H1 (cell line): ENCODE results near the gene UPF2. TPM values are rescaled to one million over a fixed set of nuclear protein-coding genes. Genes with fewer than 3 reads are reported as not detected.
A peak's percentile ranks its signal among the peaks of the same experiment; 100 is the strongest.

Source experiments
- CTCF ChIA-PET: fragments of 300-600 bp; sonication (Branson Sonifier 250); formaldehyde crosslinking; loops from one replicate; lab custom pipeline; 2021; ENCODE audit not compliant: partially characterized antibody; lab: Charles Lee
- POLR2A ChIA-PET: fragments of 300-600 bp; sonication (Branson Sonifier 250); formaldehyde crosslinking; loops from one replicate; lab custom pipeline; 2021; ENCODE audit warnings: inconsistent platforms; ENCODE audit not compliant: partially characterized antibody; lab: Charles Lee
- DNase-seq, 2 experiments: peaks; one replicate each; pipeline versions ENCODE4 v3.0.0 to v3.0.0-alpha.2; 2010 to 2022; ENCODE audit warnings: low spot score in 2 of 2, low read depth in 1 of 2, mixed read lengths in 1 of 2
- FAIRE-seq: peaks from 2 replicates; lab custom pipeline; 2011; peaks lifted over from hg19 to GRCh38; lab: Jason Lieb, UNC
- H2AFZ ChIP-seq: 2 replicates; pipeline ENCODE4 v1.8.1; 2012; ENCODE audit warnings: low read length, inconsistent platforms
- H2AK5ac ChIP-seq: 2 replicates; pipeline ENCODE4 v1.6.1; 2013; ENCODE audit warnings: low read depth, low read length
- H2BK120ac ChIP-seq: replicated peaks from 2 replicates; pipeline ENCODE3; 2013; ENCODE audit warnings: low read depth, low read length, inconsistent platforms
- H2BK12ac ChIP-seq: 2 replicates; pipeline ENCODE4 v1.6.1; 2013; ENCODE audit warnings: low read depth, low read length
- H2BK15ac ChIP-seq: 2 replicates; pipeline ENCODE4 v1.6.1; 2013; ENCODE audit warnings: low read length
- H2BK20ac ChIP-seq: 2 replicates; pipeline ENCODE4 v1.6.1; 2013; ENCODE audit warnings: low read length
- H2BK5ac ChIP-seq: 2 replicates; pipeline ENCODE4 v1.6.1; 2013; ENCODE audit warnings: low read depth, low read length
- H3K14ac ChIP-seq: 2 replicates; pipeline ENCODE4 v1.6.1; 2013; ENCODE audit warnings: inconsistent platforms; ENCODE audit not compliant: insufficient read length
- H3K18ac ChIP-seq: 2 replicates; pipeline ENCODE4 v1.6.1; 2013; ENCODE audit warnings: low read length; ENCODE audit errors: extremely low read depth
- H3K23ac ChIP-seq: 2 replicates; pipeline ENCODE4 v1.6.1; 2013; ENCODE audit warnings: inconsistent platforms; ENCODE audit not compliant: insufficient read length
- H3K23me2 ChIP-seq: 2 replicates; pipeline ENCODE4 v1.6.1; 2013; ENCODE audit warnings: low read depth, low read length
- H3K27ac ChIP-seq: 2 replicates; pipeline ENCODE4 v1.6.1; 2011; ENCODE audit warnings: low read depth, low read length, inconsistent platforms
- H3K27me3 ChIP-seq, 4 experiments: replicated peaks in 1 of 4; 1 replicate in 1 of 4; 2 replicates in 3 of 4; pipeline versions ENCODE4 v1.6.1 to v1.8.1; 2011 to 2013; ENCODE audit warnings: low read length in 3 of 4, mild to moderate bottlenecking in 3 of 4, inconsistent platforms in 2 of 4, mixed read lengths in 2 of 4, moderate library complexity in 1 of 4; ENCODE audit not compliant: control insufficient read depth in 3 of 4, insufficient read depth in 3 of 4; ENCODE audit errors: extremely low read depth in 1 of 4
- H3K36me3 ChIP-seq, 4 experiments: 2 replicates each; pipeline versions ENCODE4 v1.6.1 to v1.8.1; 2011 to 2013; ENCODE audit warnings: mild to moderate bottlenecking in 4 of 4, low read length in 3 of 4, moderate library complexity in 2 of 4, control low read depth in 1 of 4, inconsistent platforms in 1 of 4; ENCODE audit not compliant: insufficient read depth in 4 of 4, control insufficient read depth in 2 of 4
- H3K4ac ChIP-seq: replicated peaks from 2 replicates; pipeline ENCODE3; 2013; ENCODE audit warnings: low read length, low read depth, mixed read lengths, inconsistent platforms; ENCODE audit not compliant: insufficient read length
- H3K4me1 ChIP-seq, 4 experiments: replicated peaks in 1 of 4; 1 replicate in 1 of 4; 2 replicates in 3 of 4; pipeline versions ENCODE4 v1.6.1 to v1.8.1; 2011 to 2013; ENCODE audit warnings: low read length in 3 of 4, inconsistent platforms in 2 of 4, mixed read lengths in 1 of 4; ENCODE audit not compliant: insufficient read depth in 4 of 4, control insufficient read depth in 3 of 4
- H3K4me2 ChIP-seq, 2 experiments: 2 replicates each; pipeline versions ENCODE4 v1.6.1 to v1.8.1; 2011 to 2013; ENCODE audit warnings: low read depth in 2 of 2, low read length in 2 of 2, control low read depth in 1 of 2, inconsistent platforms in 1 of 2, mild to moderate bottlenecking in 1 of 2; ENCODE audit not compliant: insufficient read depth in 1 of 2
- H3K4me3 ChIP-seq, 4 experiments: fragments of 200-600, 300-600 bp in 1 of 4; sonication (generic), shearing (Covaris generic), sonication (Bioruptor Twin) in 1 of 4; 2 replicates each; pipeline versions ENCODE4 v1.5.1 to v1.8.1; 2011 to 2016; ENCODE audit warnings: low read length in 4 of 4, low read depth in 3 of 4, control low read depth in 2 of 4, inconsistent platforms in 2 of 4, mild to moderate bottlenecking in 2 of 4, mixed read lengths in 1 of 4, moderate library complexity in 1 of 4; ENCODE audit not compliant: insufficient read depth in 2 of 4; ENCODE audit errors: extremely low read depth in 1 of 4
- H3K56ac ChIP-seq: replicated peaks from 2 replicates; pipeline ENCODE3; 2013; ENCODE audit warnings: low read depth, mild to moderate bottlenecking, mixed read lengths, low read length, inconsistent platforms; ENCODE audit not compliant: insufficient read length
- H3K79me1 ChIP-seq: 2 replicates; pipeline ENCODE4 v1.6.1; 2013; ENCODE audit warnings: low read depth, low read length, control low read depth
- H3K79me2 ChIP-seq, 2 experiments: 2 replicates each; pipeline versions ENCODE4 v1.6.1 to v1.8.1; 2012 to 2013; ENCODE audit warnings: low read length in 2 of 2, mild to moderate bottlenecking in 2 of 2, inconsistent platforms in 1 of 2; ENCODE audit not compliant: insufficient read depth in 2 of 2, control insufficient read depth in 1 of 2
- H3K9ac ChIP-seq, 4 experiments: replicated peaks in 1 of 4; 1 replicate in 1 of 4; 2 replicates in 3 of 4; pipeline versions ENCODE4 v1.6.1 to v1.8.1; 2011 to 2013; ENCODE audit warnings: low read depth in 3 of 4, low read length in 3 of 4, control low read depth in 2 of 4, mild to moderate bottlenecking in 2 of 4, moderate library complexity in 2 of 4, inconsistent platforms in 1 of 4; ENCODE audit errors: extremely low read depth in 1 of 4
- H3K9me3 ChIP-seq, 2 experiments: 2 replicates each; pipeline versions ENCODE4 v1.6.1 to v1.8.1; 2012 to 2013; ENCODE audit warnings: mild to moderate bottlenecking in 2 of 2, moderate library complexity in 2 of 2, control low read depth in 1 of 2, inconsistent platforms in 1 of 2, low read depth in 1 of 2, low read length in 1 of 2, mixed read lengths in 1 of 2; ENCODE audit not compliant: insufficient read depth in 2 of 2
- H4K20me1 ChIP-seq, 2 experiments: replicated peaks in 1 of 2; 2 replicates each; pipeline versions ENCODE3 to v1.8.1; 2011 to 2013; ENCODE audit warnings: inconsistent platforms in 2 of 2, low read length in 2 of 2, mild to moderate bottlenecking in 1 of 2; ENCODE audit not compliant: insufficient read depth in 2 of 2, control insufficient read depth in 1 of 2
- H4K5ac ChIP-seq: 2 replicates; pipeline ENCODE4 v1.6.1; 2013; ENCODE audit warnings: low read length, low read depth, mixed read lengths, inconsistent platforms; ENCODE audit not compliant: insufficient read length
- H4K8ac ChIP-seq: 2 replicates; pipeline ENCODE4 v1.8.0; 2013; ENCODE audit warnings: mild to moderate bottlenecking, moderate library complexity, low read length, inconsistent platforms; ENCODE audit not compliant: insufficient read depth; ENCODE audit errors: extremely low read depth
- H4K91ac ChIP-seq: replicated peaks from 2 replicates; pipeline ENCODE3; 2013; ENCODE audit warnings: low read length, mixed read lengths, inconsistent platforms; ENCODE audit not compliant: insufficient read length
- ASH2L ChIP-seq: fragments of 200-600, 300-600 bp; sonication (generic); IDR thresholded peaks from one replicate; pipeline ENCODE4 v1.7.1; 2017; ENCODE audit warnings: low read length
- CREB1 ChIP-seq: IDR thresholded peaks from 2 replicates; pipeline ENCODE4 v1.6.1; 2012; ENCODE audit warnings: inconsistent platforms
- EP300 ChIP-seq, 2 experiments: IDR thresholded peaks; 1 replicate in 1 of 2; 2 replicates in 1 of 2; pipeline ENCODE4 v1.6.1; 2011 to 2012; ENCODE audit warnings: low read depth in 2 of 2, low read length in 2 of 2, mild to moderate bottlenecking in 2 of 2, borderline replicate concordance in 1 of 2, inconsistent platforms in 1 of 2, moderate library complexity in 1 of 2
- GABPA ChIP-seq: IDR thresholded peaks from 2 replicates; pipeline ENCODE4 v1.6.1; 2011; ENCODE audit warnings: mild to moderate bottlenecking, low read length, moderate library complexity, borderline replicate concordance; ENCODE audit not compliant: insufficient read depth
- KDM1A ChIP-seq: fragments of 200-600, 300-600 bp; sonication (generic); IDR thresholded peaks from 2 replicates; pipeline ENCODE4 v1.7.1; 2016; ENCODE audit warnings: mild to moderate bottlenecking, low read length, borderline replicate concordance
- POLR2AphosphoS5 ChIP-seq: IDR thresholded peaks from 2 replicates; pipeline ENCODE4 v1.6.1; 2011; ENCODE audit warnings: low read depth, low read length
- RAD21 ChIP-seq, 2 experiments: IDR thresholded peaks in 1 of 2; conservative IDR thresholded peaks in 1 of 2; 2 replicates each; pipeline ENCODE4 v1.6.1; 2011; ENCODE audit warnings: low read depth in 2 of 2, low read length in 2 of 2, improper control_type of control experiment in 1 of 2, inconsistent platforms in 1 of 2, mild to moderate bottlenecking in 1 of 2, moderate library complexity in 1 of 2
- RXRA ChIP-seq: IDR thresholded peaks from 2 replicates; pipeline ENCODE4 v1.6.1; 2011; ENCODE audit warnings: low read depth, mild to moderate bottlenecking, low read length, moderate library complexity; ENCODE audit not compliant: insufficient read depth
- SIX5 ChIP-seq: IDR thresholded peaks from 2 replicates; pipeline ENCODE4 v1.6.1; 2011; ENCODE audit warnings: mild to moderate bottlenecking, low read depth, low read length
- TAF1 ChIP-seq: IDR thresholded peaks from 2 replicates; pipeline ENCODE4 v1.6.1; 2011; ENCODE audit warnings: mild to moderate bottlenecking, low read depth, low read length
- TAF7 ChIP-seq: optimal IDR thresholded peaks from 2 replicates; pipeline ENCODE3; 2011; ENCODE audit warnings: low read depth, mild to moderate bottlenecking, inconsistent platforms, low read length, moderate library complexity, borderline replicate concordance
- WGBS, 2 experiments: shearing (Covaris generic) in 1 of 2; methylation state at CpG; one replicate each; pipeline versions ENCODE4 v1.1.6 to v1.1.7; 2013 to 2015; ENCODE audit warnings: low lambda C conversion rate in 2 of 2, mixed read lengths in 2 of 2, inconsistent platforms in 1 of 2, low coverage in 1 of 2, missing lambda C conversion rate in 1 of 2; ENCODE audit not compliant: insufficient replicate concordance in 2 of 2, insufficient coverage in 1 of 2, insufficient read length in 1 of 2; ENCODE audit errors: extremely low coverage in 1 of 2, missing lambda C conversion rate in 1 of 2; 5-methylcytosine and 5-hydroxymethylcytosine counted together
- polyA plus RNA-seq, 7 experiments: library from polyadenylated mRNA; depleted of rRNA in 3 of 7; stranded (reverse) in 5 of 7; unstranded in 2 of 7; fragments of >200 nt in 5 of 7; fragments of 200-250 nt in 2 of 7; gene quantifications; 1 replicate in 5 of 7; 2 replicates in 1 of 7; 4 replicates in 1 of 7; pipeline versions ENCODE4 v1.2.1 to v1.2.3, GENCODE V29; 2011 to 2013; ENCODE audit warnings: missing spikeins in 2 of 7, mixed read lengths in 2 of 7
- total RNA-seq: library from RNA; stranded (reverse); fragmentation: NEBNext Ultra II Directional; extraction: Animal tissue kit (Norgen Biotek cat#: 25700); gene quantifications from 2 replicates; pipeline ENCODE4 v1.2.1, GENCODE V29; 2021

The UPF2 gene
- total and polyA plus RNA-seq, 2 of the 8 experiments (the other 6 are each of a cell fraction or from before 2014, with no cell fraction given), result 6.2 to 32.8 TPM

DNA sequence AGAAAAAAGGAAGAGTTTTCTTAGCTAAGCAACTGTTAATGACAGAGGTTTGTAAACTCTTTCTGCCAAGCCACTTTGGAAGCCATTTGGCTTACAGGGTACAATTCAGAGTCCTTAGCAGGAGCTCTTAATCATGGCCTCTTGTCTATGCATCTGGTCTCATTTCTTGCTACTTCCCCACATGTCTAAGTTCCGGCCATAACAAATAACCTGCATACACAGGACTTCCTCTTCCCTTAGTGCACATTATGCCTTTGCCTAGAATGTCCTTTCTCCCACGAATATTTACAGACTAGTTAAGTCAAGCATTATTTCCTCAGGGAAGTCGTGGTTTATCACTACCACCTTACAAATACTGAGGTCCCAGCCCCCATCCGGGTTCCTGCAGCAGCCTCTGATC lies 8.6 kb upstream of the UPF2 start:
- TF ChIP-seq RXRA, result no peak
- no peak for TF ChIP-seq TAF7
- TF ChIP-seq KDM1A, result no peak
- TF ChIP-seq SIX5, result no peak
- TF ChIP-seq ASH2L, result no peak
- TF ChIP-seq GABPA, result no peak
- no peak for TF ChIP-seq POLR2AphosphoS5
- TF ChIP-seq RAD21 (IDR thresholded peaks at IDR 0.05 in 1 of 2, conservative IDR thresholded peaks at IDR 0.05 in 1 of 2; ENCODE audit: low read depth in 2 of 2, low read length in 2 of 2), result no peak
- TF ChIP-seq CREB1, result no peak
- no peak for TF ChIP-seq EP300 (IDR thresholded peaks at IDR 0.05; ENCODE audit: borderline replicate concordance in 1 of 2, low read depth in 2 of 2, low read length in 2 of 2)
- TF ChIP-seq TAF1, result no peak
- Histone ChIP-seq H4K5ac (no peak overlapping the region), H3K4me1 (no peaks in the 10 kb centered on the region; a peak in 1 of 7 replicates), H3K79me1 (no peaks in the 10 kb centered on the region), H3K18ac (no peak overlapping the region), H2BK5ac (no peak overlapping the region), H3K27ac (no peak overlapping the region), H3K23me2 (no peaks in the 10 kb centered on the region; the same call in 1 of the 2 replicates), H3K9ac (no peak overlapping the region), H3K14ac (no peak overlapping the region), H3K4me3 (no peak overlapping the region), H4K8ac (no peak overlapping the region), H3K4me2 (no peak overlapping the region), H3K9me3 (no peaks in the 10 kb centered on the region), H2AK5ac (no peak overlapping the region), H2BK20ac (no peak overlapping the region), H3K79me2 (no peaks in the 10 kb centered on the region), H4K91ac (no peak overlapping the region), H2BK12ac (no peak overlapping the region), H3K56ac (no peak overlapping the region), H3K36me3 (no peaks in the 10 kb centered on the region), H3K23ac (no peak overlapping the region), H4K20me1 (no peaks in the 10 kb centered on the region), H2AFZ (peak overlapping the region; percentile 81; the same call in 1 of the 2 replicates), H2BK15ac (no peak overlapping the region), H3K4ac (no peak overlapping the region), H2BK120ac (no peak overlapping the region), H3K27me3 (no peaks in the 10 kb centered on the region)
- DNase-seq (no peak), FAIRE-seq (no peak)
- CTCF ChIA-PET, result no interaction called here
- 82% methylated on average over 4 of the region's 4 CpGs; no CpG with 5 or more reads in 1 of the 2 experiments for WGBS, 2 experiments
- POLR2A ChIA-PET, result interaction anchor here (1.0 to 1.1 kb wide), 2 partner anchors 8 to 254 kb away, joined by 3 to 4 read pairs; partner anchors contain the start of gene UPF2
